Epithelial cell of proximal tubule (primary cell): ENCODE measurements around the gene DUSP22. TPM values are rescaled to one million over a fixed set of nuclear protein-coding genes. Genes with fewer than 3 reads are reported as not detected.

Source experiments
- DNase-seq: peaks from one replicate; pipeline ENCODE4 v3.0.0-alpha.2; 2011; ENCODE audit warnings: low read depth
- H3K4me3 ChIP-seq: 2 replicates; pipeline ENCODE4 v1.5.1; 2011; ENCODE audit warnings: low read depth, mild to moderate bottlenecking, low read length
- CTCF ChIP-seq: conservative IDR thresholded peaks from 2 replicates; pipeline ENCODE4 v1.5.1; 2012; ENCODE audit warnings: low read depth, mild to moderate bottlenecking, low read length
- total RNA-seq: library from RNA; depleted of rRNA; stranded (reverse); fragments of >200 nt; gene quantifications from 2 replicates; pipeline ENCODE4 v1.2.3, GENCODE V29; 2015

DUSP22 gene
- total RNA-seq, 1 donor from 2014 or later: 25.3 TPM

- DNase-seq: no peak
- H3K4me3 ChIP-seq: no peak overlapping the region
- no peak for TF ChIP-seq CTCF
These were observed 10.5 kb downstream of the DUSP22 start for GRCh38 chr6:302760-303159.

DNA sequence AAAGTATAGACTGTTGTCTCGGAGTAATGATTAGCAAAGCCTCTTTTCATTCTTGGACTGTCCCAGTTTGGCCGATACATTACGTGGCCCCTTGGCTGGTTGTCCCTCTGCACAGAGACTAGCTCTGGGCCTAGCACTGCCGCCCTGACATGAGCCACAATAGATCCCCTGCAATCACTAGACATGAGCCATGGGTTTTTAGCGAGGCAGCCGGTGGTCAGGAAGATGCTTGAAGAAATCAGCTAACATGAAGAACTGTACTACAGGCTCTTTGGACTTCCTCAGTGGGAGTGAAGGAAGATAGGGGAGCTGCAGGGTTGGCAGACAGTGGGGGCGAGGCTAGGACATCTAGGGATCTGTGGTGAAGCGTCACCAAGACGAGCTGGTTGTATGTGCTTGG, 11.0 kb downstream of the DUSP22 start:
- H3K4me3 ChIP-seq: no peak overlapping the region
- no peak for TF ChIP-seq CTCF
- DNase-seq: no peak

DNA sequence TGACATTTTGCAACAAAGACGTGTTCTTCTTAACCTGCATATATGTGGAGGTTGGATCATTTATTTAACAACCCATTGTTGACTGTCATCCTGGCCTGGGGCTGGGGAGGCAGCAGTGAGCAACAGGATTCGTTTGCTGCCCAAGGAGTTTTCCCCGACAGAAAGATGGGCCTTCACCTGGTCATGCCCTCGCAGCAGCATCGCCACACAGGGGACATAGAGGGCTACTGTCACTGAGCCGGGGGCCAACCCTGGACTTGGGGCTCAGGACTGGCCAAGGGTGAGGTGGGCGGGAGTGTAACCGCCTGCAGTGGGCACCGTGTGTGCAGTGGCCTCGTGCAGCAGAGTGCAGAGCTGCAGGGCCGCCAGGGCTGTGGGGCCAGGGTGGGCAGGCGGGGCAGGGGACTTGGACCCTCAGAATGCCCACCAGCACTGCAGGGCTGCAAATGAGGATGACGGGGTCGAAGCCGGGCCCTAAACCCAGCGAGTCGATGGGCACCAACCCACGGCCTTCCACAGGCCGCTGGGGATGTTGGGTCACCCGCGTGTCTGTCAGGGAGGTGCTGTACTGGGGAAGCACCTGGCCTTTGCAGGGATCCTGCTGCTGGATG, 11.8 kb downstream of the DUSP22 start:
- H3K4me3 ChIP-seq: no peak overlapping the region

DNA sequence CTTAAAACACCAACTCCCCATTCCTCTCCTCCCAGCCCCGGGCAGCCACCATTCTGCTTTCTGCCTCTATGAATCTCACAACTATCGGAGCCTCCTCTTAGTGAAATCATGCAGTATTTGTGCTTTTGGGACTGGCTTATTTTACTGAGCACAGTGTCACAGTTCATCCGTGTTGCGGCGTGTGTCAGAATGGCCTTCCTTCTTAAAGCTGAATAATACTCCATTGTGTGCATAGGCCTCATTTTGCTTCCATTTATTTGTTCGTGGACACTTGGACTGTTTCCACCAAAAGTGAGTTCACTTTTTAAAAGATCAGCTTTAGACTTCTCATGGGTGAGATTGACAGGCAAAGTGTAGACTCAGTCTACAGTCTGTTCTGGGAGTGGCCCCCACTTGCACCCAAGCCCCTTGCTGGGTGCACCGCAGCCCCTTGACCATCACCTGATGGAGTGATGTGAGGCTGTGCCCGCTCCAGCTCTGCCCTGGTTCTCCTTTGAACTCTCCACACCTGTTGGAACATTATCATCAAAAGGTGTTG, 12.6 kb downstream of the DUSP22 start:
- H3K4me3 ChIP-seq: no peak overlapping the region
- DNase-seq: no peak
- TF ChIP-seq CTCF: no peak

More for the DNA sequence above, 11.8 kb downstream of the DUSP22 start:
- DNase-seq: no peak
- TF ChIP-seq CTCF: no peak

- peak; percentile 42 for DNase-seq
- TF ChIP-seq CTCF: no peak
- H3K4me3 ChIP-seq: no peak overlapping the region
These were observed 13.3 kb downstream of the DUSP22 start for GRCh38 chr6:305371-306206.

- DNase-seq: no peak
- H3K4me3 ChIP-seq: no peak overlapping the region
- no peak for TF ChIP-seq CTCF
These were observed 14.4 kb downstream of the DUSP22 start for GRCh38 chr6:306641-307061.
